GM21423 (cell line): ENCODE measurements around the gene BCAS1.
A peak's percentile ranks its signal among the peaks of the same experiment; 100 is the strongest.

Source experiments
- ATAC-seq: cut with Tn5 transposase; IDR thresholded peaks from one replicate; pipeline ENCODE4 v1.9.1; 2021; ENCODE audit warnings: mild to moderate bottlenecking, moderate library complexity; ENCODE audit not compliant: unreplicated experiment

BCAS1 gene

DNA sequence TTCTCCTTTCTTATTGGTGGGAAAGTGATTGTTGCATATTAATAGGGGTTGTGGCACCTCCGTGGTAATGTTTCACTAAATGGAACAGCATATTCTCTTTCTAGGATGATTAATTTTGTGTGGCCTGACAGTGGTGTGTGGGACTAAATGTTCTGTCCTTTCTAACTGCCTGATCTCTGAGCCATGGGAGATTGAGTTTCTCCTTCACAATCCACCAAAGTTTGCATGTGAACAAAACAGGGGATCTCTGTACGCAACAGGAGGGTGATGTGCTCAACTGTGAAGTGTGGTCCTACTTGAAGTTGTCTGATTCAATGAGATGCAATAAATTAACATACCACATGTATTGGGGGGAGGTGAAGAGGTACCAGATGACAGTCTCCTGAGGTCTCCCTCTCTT is 19.3 kb downstream of the BCAS1 start:
- no peak for ATAC-seq

- no peak for ATAC-seq
These were observed 21.4 kb downstream of the BCAS1 start for GRCh38 chr20:54048891-54049545.

GRCh38 chr20:54048481-54048880 is 21.9 kb downstream of the BCAS1 start:
- no peak for ATAC-seq

DNA sequence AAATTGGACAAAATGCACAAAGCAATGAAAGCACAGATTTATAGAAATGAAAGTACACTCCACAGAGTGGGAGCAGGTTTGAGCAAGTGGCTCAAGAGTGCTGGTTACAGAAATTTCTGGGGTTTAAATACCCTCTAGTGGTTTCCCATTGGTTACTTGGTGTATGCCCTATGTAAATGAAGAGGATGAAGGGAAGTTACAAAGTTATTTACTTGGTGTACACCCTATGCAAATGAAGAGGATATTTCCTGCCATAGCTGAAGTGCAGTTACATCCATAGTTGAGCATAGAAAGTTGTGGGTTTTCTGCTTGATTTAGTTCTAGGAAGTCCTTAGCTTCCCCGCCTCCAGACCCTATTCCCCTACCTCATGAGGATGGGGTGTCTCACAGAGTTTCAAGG is 22.7 kb downstream of the BCAS1 start:
- no peak for ATAC-seq

GRCh38 chr20:54047048-54047447 is 23.3 kb downstream of the BCAS1 start:
- ATAC-seq, result no peak

GRCh38 chr20:54044156-54044555 is 26.2 kb downstream of the BCAS1 start:
- peak; percentile 60 for ATAC-seq

DNA sequence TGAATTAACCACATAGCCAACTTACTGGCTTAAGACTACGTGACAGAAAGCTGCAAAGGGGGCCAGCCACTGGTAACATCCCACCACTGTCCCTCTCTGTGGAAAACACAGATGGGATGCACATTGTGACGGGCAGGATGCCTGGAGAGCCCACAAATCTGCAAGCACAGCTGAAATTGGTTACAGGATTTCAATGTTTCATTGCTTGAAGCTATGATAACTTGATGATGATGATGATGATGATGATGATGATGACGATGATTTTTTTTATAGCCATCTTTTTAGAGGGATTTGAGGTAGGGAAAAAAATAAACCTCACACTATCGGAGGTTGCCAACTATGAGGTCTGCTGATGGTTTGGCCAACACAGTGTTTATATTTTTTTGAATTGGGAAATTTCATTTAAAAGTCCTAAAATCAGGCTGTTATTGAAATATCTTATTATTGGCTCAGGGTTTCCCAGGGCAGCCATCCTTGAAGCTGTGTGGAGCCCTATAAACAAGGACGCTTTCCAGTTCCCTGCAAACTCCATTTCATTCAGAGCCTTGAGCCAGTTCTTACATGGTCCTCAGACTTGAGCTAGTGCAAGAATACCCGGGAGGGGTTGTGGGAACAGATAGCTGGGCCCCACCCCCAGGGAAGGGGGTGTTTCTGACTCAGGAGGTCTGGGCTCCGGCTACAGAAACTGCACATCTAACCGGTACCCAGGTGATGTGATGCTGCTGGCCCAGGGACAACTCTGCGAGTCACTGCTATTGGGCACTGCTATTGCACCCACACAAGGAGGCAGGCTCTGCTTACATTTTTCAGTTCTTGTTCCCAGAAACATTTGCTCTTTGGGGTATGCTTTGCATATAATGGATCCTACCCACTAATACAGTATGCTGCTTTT is 27.1 kb downstream of the BCAS1 start:
- ATAC-seq, result no peak

- ATAC-seq, result no peak
These were observed 28.4 kb downstream of the BCAS1 start for GRCh38 chr20:54042021-54042420.

DNA sequence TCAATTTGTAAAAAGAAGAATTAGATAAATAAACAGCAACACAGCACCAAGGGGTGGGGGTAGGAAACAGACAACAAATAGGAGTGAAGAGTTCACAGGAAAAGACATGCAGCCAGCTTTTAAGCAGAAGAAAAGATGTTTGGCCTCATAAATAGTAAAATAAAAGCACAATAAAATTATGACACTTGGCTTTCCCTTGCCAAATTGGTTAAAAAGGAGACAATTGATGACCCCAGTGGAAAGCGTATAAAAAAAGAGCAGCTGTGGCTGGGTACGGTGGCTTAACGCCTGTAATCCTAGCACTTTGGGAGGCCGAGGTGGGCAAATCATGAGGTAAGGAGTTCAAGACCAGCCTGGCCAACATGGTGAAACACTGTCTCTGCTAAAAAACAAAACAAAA is 29.1 kb downstream of the BCAS1 start:
- ATAC-seq, result no peak

GRCh38 chr20:54040531-54040930 is 29.9 kb downstream of the BCAS1 start:
- no peak for ATAC-seq

DNA sequence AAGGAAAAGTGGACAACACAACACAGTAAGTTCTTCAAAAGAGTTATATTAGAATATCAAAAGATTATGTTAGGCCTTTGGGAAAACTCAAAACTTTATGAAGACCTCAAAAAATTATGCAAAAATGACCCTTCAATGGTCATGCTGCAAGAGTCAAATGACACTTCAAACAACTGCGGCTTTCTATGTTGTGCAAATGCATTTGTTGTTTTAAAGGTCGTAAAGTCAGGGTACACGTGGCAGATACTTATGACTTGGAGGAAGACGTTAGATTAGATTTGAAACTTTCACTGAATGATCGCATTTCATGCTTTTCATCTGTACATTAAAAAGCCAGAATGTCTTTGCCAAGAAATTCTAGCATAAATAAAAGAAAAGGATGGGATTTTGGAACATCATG is 31.4 kb downstream of the BCAS1 start:
- ATAC-seq, result no peak

DNA sequence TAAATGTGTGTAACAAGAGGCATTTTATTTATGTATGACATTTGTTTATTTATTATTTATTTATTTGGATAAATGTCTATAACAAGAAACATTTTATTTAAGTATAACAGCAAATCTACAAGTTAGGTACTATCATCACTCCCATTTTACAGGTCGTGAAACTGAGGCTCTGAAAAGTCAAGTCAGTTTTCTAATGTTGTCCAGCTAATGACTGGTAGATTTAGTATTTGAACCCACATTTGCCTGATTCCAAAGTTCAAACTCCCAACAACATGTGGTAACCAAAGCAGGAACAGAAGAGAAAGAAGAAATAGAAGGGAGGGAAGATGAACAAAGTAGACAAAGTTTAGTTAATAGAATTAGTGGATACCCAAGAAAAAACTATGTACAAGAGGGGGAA is 32.9 kb downstream of the BCAS1 start:
- ATAC-seq, result no peak

DNA sequence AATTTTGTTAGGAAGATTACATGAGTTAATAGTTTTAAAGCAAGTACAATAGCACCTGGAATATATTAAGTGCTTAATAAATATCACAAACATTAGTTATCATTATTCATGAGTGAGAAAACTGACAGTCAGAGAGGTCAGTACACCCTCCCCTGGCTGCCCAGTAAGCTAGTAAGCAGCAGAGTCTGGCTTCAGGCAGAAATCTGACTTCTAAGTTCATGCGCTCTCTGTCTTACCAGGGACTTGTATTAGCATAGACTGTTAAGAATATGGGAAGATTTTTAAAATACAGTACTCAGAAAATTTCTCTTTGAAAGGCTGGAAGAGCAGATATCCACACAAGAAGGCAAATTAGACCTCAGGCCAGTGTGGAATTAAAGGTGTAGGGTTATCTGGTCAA is 40.8 kb downstream of the BCAS1 start:
- no peak for ATAC-seq

GRCh38 chr20:54029176-54029575 is 41.2 kb downstream of the BCAS1 start:
- ATAC-seq, result no peak

GRCh38 chr20:54028276-54029011 is 42.0 kb downstream of the BCAS1 start:
- no peak for ATAC-seq

GRCh38 chr20:54027704-54028103 is 42.7 kb downstream of the BCAS1 start:
- ATAC-seq, result no peak

DNA sequence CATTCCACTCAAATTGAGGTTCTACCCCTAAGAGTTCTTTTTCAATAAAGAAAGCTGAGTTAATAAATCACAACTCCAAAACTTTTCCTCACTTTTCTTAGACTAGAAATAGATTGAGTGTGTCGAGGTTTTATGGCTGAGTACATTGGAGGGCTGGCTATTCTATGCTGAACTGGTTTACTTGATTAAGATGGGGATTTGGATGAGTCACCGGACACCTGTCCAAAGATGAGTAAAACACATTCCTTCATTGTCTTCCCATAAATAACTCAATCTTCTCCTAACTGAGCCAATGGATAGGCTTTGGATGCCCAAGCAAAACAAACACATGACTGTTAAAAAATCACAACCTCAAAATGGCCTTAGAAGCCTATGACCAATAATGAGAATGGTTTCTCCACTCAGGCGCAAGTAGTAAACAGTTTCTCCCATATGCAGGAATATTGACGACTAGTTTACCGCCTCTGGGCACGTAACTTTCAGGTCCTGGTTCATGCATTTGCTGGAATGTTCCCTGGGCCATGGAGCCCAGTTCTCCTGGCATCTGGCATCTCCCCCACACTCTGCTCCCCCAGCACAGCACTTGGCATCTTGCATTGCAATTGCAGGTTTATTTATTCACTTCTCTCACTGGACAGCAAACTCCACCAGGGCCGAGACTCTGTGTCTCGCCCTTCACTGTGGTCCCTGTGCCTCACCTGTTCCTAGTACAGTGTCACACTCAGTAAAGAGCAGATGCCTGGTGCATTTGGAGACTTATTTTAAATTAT is 43.9 kb downstream of the BCAS1 start:
- ATAC-seq, result no peak

DNA sequence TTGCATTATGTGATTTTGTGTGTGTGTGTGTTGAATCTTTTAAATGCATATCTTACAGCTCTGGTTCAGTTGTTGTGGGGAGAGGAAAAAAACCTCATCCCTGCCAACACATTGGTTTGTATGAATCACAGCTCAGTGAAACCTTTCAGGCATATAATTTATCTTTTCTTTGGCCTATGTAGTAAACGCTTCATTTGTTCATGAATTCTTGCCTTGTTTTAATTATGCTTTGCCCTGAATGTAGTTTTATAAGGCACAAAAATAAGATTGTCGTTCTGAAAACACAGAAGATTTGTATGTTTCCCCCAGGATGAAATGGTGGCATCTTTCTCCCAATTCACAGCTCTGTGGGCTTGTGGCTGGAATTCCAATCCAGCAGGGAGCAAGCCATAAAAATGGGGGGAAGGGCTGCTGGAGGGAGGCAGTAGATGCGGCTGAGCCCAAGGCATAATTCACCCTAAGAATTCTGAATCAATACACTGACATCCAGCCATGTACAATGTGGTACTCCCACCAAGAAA is 45.1 kb downstream of the BCAS1 start:
- ATAC-seq, result no peak

GRCh38 chr20:54023406-54023805 is 47.0 kb downstream of the BCAS1 start:
- ATAC-seq, result no peak

DNA sequence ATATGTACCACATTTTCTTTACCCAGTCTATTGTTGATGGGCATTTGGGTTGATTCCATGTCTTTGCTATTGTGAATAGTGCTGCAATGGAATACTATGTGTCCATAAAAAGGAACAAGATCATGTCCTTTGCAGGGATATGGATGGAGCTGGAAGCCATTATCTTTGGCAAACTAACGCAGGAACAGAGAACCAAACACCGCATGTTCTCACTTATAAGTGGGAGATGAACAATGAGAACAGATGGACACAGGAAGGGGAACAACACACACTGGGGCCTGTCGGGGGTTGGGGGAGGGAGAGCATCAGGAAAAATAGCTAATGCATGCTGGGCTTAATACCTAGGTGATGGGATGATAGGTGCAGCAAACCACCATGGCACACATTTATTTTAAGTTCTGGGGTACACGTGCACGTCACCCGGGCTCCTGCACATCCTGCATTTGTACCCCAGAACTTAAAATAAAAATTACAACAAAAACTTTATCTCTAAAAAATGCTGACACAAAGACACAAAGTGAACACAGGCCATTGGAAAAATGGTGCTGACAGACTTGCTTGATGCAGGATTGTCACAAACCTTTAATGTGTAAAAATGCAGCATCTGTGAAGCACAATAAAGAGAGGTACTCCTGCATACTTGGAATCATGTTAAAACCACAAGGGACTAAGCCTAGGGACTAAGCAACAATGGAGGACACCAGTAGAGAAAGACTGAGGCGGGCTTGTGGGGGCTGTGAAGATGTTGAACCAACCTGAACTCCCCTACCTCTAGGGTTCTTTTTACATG is 48.8 kb downstream of the BCAS1 start:
- ATAC-seq, result no peak
